Vagina (tissue), 2 donors: ENCODE measurements around the gene TEKTIP1.

Experiments used
- CTCF ChIP-seq, 3 experiments: fragments of 450-650 bp in 2 of 3; fragments of 200-600 bp in 1 of 3; sonication (generic) in 1 of 3; IDR thresholded peaks; one replicate each; pipeline ENCODE4 v1.5.1; 2017 to 2019; ENCODE audit warnings: antibody characterized with exemption in 3 of 3, mild to moderate bottlenecking in 2 of 3, moderate library complexity in 2 of 3
- POLR2A ChIP-seq, 2 donors: fragments of 450-650 bp; IDR thresholded peaks; one replicate each; pipeline ENCODE4 v1.6.1; 2017; ENCODE audit warnings: antibody characterized with exemption in 2 of 2, mild to moderate bottlenecking in 2 of 2, moderate library complexity in 2 of 2
- POLR2AphosphoS5 ChIP-seq, 2 donors: sonication (generic); formaldehyde crosslinking; IDR thresholded peaks; one replicate each; pipeline ENCODE4 v1.9.0; 2017; ENCODE audit warnings: antibody characterized with exemption in 2 of 2, mild to moderate bottlenecking in 2 of 2, low read depth in 1 of 2; ENCODE audit not compliant: insufficient read depth in 1 of 2

DNA sequence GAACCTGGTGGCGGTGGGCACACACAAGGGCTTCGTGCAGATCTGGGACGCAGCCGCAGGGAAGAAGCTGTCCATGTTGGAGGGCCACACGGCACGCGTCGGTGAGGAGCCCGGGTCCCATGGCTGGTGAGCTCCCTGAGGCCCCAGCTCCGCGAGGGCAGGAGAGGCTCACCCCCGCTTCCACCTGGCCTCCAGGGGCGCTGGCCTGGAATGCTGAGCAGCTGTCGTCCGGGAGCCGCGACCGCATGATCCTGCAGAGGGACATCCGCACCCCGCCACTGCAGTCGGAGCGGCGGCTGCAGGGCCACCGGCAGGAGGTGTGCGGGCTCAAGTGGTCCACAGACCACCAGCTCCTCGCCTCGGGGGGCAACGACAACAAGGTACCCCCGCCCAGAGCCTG, 7.3 kb upstream of the TEKTIP1 start:
- no peak for TF ChIP-seq POLR2A (IDR thresholded peaks at IDR 0.05)
- TF ChIP-seq CTCF (IDR thresholded peaks at IDR 0.05) = no peak
- no peak for TF ChIP-seq POLR2AphosphoS5 (IDR thresholded peaks at IDR 0.05; ENCODE audit: insufficient read depth in 1 of 2, low read depth in 1 of 2)
